Stimulated activated CD8-positive, alpha-beta memory T cell treated with anti-CD3 and anti-CD28 coated beads, Interleukin-4, amount 100 ng/mL, for 4 hours (primary cell): ENCODE data around the gene UGT8.

Experiments
- DNase-seq, 2 donors: peaks; one replicate each; pipeline ENCODE4 v3.0.0-alpha.2; 2020; ENCODE audit warnings: low read depth in 2 of 2, low spot score in 1 of 2

Gene UGT8

GRCh38 chr4:114688059-114688458 is 89.5 kb downstream of the UGT8 start:
- DNase-seq: no peak

DNA sequence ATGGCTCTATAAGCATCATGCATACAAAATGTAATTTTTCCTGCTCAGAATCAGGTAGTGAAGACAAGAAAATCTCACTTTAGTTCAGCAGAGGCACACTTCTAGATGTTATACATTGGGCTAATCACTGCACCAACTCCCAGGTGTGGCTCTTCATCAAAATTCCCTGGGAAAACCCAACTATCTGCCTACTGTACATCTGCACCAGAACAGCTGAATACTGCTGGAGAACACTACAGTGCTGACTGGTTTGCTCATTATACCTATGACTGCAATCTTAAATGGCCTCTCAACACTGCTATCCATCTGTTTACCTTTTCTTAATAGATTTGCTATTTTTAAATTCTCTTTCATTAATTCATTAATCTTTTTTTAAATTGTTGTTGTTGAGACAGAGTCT is 92.0 kb downstream of the UGT8 start:
- DNase-seq: no peak

- no peak for DNase-seq
Observed at GRCh38 chr4:114691865-114692264, 93.3 kb downstream of the UGT8 start.

DNA sequence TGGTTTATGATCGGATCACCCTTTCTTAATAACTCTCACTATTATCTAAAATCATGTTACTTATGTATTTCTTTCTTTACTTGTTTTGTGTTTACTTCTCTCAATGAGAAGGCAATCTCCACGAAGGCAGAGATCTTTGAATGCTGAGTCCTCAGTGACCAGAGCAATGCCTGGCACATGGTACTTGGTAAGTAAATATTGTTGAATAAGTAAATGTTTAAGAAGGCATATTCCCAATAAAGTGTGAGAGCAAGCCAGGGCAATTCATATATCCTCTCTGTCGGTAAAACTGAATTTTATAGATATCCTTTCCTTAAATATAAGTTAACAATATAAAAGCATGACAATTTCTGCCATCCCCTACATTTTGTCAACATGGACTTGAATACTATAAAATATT is 94.4 kb downstream of the UGT8 start:
- no peak for DNase-seq

DNA sequence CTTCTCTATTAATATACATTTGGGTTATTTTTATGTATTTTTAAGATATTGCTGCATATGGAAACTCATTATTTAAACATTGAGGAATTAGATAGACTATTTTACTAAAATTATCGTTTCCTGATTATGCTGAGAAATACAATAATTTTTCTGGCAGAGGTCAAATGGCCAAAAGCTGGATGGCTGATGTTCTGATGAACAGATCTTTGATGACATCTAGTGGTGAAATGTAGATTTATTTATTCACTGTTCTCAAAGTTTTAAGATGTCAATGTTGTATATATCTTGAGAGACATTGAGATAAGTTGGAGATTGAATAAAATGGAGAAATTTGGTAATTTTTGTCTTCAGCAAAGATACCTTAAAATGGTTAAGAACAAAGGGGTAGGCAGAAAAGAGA is 96.2 kb downstream of the UGT8 start:
- no peak for DNase-seq

DNA sequence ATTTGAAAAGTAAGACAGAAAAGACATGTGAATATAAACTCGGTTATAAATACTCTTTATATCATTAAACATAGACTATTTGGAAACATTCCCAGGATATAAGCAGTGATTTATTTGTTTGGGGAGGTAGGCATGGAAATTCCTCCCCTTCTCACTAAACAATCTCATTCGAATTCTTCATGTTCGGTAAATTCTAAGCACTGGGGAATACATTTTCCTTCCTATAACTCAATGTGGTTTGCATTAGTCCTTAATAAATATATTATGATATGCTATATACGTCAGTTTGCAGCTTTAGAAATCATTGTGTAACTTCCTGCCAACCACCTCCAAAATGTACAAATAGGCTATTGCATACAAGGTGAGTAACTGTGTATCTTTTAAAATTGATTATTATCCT is 99.6 kb downstream of the UGT8 start:
- DNase-seq: no peak

DNA sequence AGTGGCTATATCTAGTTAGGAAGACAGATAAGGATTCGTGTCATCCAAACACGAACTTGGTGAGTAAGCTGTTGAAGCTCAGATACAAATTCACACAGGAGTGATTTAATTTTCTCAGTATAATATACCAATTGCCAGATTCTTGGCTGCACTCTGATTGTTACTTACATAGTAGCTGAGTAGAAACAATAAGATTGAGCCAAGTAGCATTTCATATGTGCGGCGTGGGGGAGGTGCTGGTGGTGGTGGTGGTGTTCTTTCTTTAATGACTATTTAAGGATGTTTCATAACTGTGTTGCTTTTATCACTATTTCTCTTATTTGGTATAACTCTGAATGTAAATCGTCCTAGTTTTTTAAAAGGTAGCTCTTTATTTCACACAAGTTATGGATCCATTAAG is 102.9 kb downstream of the UGT8 start:
- no peak for DNase-seq

- DNase-seq: no peak
Observed at GRCh38 chr4:114717432-114717831, 118.8 kb downstream of the UGT8 start.

GRCh38 chr4:114725066-114725465 is 126.5 kb downstream of the UGT8 start:
- no peak for DNase-seq

DNA sequence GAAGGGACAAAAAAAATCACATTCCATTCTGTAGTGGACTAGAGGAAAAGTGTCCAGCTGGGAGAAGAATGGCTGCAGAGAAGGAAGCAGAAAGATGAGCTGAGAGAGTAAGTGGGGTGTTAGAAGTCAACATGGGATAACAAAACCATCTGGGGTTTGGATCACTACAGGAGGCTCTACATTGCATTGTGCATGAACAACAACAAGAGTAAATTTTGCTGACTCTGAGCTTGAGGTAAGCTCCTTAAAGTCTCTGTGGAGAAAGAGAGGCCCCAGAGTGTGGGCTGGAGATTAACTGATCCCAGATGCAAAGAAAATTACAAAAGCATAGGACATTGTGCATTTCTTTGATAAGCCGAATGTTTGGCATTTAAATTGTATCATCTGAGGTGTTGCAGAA is 128.9 kb downstream of the UGT8 start:
- DNase-seq: no peak
